Posterior vena cava (tissue), 2 donors: Measurements from ENCODE around the gene TBCC. TPM values are rescaled to one million over a fixed set of nuclear protein-coding genes. Genes with fewer than 3 reads are reported as not detected.

Experiments used
- DNase-seq: peaks from one replicate; pipeline ENCODE4 v3.0.0-alpha.2; 2020; ENCODE audit warnings: low spot score
- intact Hi-C, 2 donors: fragments of 100-400 bp; cut with DNase I; formaldehyde crosslinking; loops; one replicate each; pipeline versions ENCODE4 v1.14.1 to v1.14.2; 2022 to 2023
- long read RNA-seq, 2 donors: library from polyadenylated mRNA; unstranded; transcript quantifications; one replicate each; pipeline ENCODE4 v2.0.0, GENCODE V29; 2020 to 2021
- total RNA-seq, 2 donors: library from RNA; stranded (reverse); fragmentation: NEBNext Ultra II Directional; extraction: Animal tissue kit (Norgen Biotek cat#: 25700); gene quantifications; one replicate each; pipeline ENCODE4 v1.2.1, GENCODE V29; 2021
- donor health status: DM: yes; HTN: yes; CAD: no.
- donor health status: DM: yes; HTN: yes; CAD: no.

TBCC gene, protein sequence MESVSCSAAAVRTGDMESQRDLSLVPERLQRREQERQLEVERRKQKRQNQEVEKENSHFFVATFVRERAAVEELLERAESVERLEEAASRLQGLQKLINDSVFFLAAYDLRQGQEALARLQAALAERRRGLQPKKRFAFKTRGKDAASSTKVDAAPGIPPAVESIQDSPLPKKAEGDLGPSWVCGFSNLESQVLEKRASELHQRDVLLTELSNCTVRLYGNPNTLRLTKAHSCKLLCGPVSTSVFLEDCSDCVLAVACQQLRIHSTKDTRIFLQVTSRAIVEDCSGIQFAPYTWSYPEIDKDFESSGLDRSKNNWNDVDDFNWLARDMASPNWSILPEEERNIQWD
- total RNA-seq = 10 to 100 TPM; 13.9 to 16.2 TPM
- long read RNA-seq, donor 1, transcript TBCC-201 (1 exons, 1,616 nt) = major isoform, 13 of 13 reads
- long read RNA-seq, donor 1, partial matches to known transcripts = 0 of 13 reads
- long read RNA-seq, donor 1, other reads (novel, unspliced or antisense) = 0 of 13 reads
- long read RNA-seq, donor 2, transcript TBCC-201 (1 exons, 1,616 nt) = major isoform, 103 of 103 reads
- long read RNA-seq, donor 2, partial matches to known transcripts = 0 of 103 reads
- long read RNA-seq, donor 2, other reads (novel, unspliced or antisense) = 0 of 103 reads

DNA sequence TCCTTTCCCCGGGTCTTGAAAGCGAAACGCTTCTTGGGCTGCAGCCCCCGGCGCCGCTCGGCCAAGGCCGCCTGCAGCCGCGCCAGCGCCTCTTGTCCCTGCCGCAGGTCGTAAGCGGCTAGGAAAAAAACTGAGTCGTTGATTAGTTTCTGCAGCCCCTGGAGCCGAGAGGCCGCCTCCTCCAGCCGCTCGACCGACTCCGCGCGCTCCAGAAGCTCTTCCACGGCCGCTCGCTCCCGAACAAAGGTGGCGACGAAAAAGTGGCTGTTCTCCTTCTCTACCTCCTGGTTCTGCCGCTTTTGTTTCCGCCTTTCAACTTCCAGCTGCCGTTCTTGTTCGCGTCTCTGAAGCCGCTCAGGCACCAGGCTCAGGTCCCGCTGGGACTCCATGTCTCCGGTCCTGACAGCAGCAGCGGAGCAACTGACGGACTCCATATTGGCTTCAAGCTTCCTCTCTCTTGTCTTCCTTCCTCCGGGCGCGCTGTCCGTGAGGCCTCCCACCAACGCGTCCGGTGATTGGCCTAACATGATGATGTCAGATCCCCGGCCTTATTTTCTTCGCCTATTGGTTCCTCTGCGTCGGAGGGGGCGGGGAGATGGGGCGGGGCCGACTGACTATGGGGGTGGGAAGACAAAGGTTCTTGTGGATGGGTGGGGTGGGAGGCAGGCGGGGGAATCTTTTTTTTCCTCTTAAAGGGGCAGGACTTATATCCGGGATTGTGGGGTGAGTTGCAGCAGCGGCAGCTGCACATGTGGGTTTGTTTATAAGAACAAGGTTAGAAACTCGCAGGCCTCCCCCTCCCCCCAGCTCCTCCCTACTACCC is at the start of gene TBCC:
Gene TBCC, minus strand, starts transcription at position 464 of the 823 bp plus-strand sequence. Its CDS starts 30 bp downstream, at position 434.
- intact Hi-C loops = loop anchor here in 1 of 2 donors (5.0 kb wide), 2 partner anchors 36 to 131 kb away; partner anchors contain the start of genes BICRAL and RPL7L1
- DNase-seq = peak; percentile 98

DNA sequence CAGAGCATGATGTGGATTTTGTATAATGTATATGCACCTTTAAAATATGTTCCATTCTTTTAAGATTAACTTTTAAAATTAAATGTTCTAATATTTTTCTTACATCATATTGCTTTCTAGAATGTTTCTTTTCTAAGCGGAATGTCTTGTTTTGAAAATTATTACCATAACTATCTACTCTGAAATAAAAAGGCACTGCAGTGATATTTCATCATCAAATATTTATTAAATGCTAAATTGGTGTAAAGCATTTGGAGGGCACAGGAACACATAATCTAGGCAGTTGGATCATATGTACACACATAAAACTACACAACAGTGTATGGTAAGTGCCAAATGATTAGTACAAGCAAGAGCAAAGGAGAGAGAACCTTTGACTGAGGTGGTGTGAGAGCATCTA is 49.7 kb upstream of the TBCC start:
- intact Hi-C loops = no loop called here
- no peak for DNase-seq

DNA sequence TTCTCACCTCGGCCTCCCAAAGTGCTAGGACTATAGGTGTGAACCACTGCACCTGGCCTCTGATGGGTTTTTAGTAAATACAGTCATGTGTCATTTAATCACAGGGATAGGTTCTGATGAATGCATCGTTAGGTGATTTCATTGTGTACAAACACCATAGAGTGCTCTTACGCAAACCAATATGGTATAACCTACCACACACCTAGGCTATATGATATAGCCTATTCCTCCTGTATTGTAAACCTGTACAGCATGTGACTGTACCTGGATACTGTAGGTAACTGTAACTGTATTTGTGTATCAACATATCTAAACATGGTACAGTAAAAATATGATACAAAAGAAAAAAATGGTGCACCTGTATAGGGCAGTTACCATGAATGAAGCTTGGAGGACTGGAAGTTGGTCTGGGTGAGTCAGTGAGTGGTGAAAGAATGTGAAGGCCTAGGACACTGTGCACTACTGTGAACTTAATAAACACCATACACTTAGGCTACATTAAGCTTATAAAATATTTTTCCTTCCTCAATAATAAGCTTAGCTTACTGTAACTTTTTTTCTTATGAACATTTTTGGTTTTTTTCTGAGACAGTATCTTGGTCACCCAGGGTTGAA is 45.9 kb upstream of the TBCC start:
- no peak for DNase-seq
- intact Hi-C loops = no loop called here

DNA sequence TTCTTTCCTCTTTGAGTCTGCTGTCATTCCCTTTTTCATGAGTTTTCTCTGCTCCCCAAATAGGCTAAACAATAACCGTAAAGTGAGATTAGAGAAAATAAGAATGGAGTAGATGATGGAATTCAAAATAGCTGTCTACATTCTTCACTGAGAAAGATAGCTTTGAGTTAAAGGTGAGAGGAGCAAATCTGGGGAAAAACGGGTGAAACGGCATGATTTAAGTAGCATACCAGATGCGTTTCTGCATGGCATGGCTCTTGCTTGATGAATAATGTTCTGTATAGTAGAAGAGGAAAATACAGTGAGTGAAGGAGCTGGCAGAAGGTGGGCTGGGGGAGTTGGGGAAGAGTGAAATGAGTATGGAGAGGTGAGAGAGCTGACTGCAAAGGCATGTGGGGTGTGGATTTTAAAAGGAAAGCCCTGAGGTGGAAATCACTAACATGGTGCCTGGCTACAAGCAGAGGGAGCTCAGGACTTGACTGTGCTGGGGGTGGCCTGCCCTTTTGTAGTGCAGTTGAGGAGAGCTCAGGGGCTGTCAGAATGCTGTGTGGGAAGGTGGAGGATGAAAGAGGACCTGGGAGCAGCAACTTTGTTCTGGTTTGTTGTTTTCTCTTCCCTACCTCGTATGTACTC is 44.8 kb upstream of the TBCC start:
- intact Hi-C loops = no loop called here
- no peak for DNase-seq

DNA sequence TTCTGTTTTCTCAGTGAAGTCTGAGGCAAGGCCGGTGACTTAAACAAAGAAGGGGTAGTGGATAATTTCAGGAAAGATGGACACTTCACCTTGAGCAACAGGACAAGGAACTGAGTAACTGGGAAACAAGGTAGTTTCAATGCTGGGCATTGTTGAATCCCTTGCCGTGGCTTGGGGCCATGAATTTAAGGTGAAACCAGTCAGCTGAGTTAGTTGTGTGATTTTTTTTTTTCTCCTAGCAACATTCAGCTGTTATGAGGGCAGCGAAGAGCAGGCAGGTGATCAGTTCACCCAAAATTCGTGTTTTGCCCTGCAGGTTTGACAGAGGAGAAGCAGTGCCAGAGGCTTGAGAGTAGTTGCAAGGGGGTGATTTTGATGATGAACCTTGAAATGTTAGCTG is 42.8 kb upstream of the TBCC start:
- no peak for DNase-seq
- intact Hi-C loops = no loop called here

DNA sequence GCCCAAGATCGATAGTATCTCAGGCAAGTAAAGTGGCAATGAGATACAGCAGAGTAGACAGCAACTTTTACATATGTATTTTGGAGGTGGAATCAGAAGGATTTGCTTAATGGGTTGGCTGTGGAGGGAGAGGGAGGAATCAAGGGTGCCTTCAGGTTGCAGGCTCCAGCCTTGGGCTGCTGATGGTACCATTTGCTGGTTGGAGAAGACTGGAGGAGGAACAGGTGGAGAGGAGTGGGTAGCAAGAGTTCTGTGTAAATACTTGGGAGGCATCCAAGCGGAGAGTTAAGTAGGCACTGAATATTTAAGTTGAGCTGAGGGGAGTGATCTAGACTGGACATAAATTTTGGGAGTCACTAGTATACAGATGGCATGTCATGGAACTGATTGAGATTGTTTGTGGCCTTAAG is 41.2 kb upstream of the TBCC start:
- no peak for DNase-seq
- intact Hi-C loops = no loop called here

DNA sequence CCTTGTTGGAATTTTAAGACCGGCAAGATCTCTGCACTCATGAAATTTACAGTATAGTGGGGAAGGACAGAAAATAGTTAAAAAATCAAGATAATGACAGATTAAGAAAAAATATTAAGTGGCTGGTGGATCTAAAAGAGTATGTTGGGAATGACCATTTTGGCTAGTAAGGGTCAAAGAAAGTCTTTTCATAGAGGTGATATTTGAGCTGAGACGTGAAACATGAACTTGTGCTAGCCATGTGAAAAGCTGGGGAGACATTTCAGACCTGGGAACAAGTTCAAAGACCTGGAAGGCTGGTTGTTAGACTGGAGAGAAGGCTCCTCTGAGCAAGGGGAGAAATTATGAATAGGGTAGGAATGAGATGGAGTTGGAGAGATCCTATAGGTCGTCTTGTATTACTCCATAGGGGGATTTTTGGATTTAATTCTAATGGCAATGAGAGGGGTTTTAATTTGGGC is 40.7 kb upstream of the TBCC start:
- DNase-seq = no peak

DNA sequence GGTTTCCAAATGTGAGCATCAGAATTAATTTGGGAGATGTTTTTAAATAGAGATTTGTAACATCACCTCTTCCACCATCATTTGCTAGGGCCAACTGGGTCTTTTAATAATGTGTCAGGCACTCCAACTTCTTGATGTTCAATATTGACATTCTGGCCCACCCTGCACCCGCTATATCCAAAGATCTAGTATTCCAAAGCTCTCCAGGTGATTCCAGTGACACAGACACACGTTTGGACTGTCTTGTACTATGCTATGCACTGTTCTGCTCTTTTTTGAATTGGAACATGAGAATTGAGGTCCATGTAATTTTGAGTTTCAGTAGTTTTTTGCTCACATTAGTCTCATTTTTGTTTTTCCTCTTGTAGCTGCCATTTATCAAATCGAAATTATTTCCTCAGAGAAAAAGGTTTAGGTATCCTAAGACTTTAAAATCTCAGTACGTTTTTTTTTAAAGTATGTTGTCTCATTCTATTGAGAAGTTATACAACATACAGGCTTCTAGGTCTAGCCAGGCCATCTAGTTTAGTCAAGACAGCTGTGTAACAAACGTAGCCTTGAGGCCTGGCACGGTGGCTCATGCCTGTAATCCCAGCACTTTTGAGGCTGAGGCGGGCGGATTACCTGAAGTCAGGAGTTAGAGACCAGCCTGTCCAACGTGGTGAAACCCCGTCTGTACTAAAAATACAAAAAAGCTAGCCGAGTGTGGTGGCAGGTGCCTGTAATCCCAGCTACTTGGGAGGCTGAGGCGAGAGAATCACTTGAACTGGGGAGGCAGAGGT is 39.0 kb upstream of the TBCC start:
- intact Hi-C loops = loop anchor here in 1 of 2 donors (5.0 kb wide), 1 partner anchor 38 kb away; the partner anchor contains the start of gene TBCC
- DNase-seq = no peak

More for the DNA sequence above, 40.7 kb upstream of the TBCC start:
- intact Hi-C loops = no loop called here

DNA sequence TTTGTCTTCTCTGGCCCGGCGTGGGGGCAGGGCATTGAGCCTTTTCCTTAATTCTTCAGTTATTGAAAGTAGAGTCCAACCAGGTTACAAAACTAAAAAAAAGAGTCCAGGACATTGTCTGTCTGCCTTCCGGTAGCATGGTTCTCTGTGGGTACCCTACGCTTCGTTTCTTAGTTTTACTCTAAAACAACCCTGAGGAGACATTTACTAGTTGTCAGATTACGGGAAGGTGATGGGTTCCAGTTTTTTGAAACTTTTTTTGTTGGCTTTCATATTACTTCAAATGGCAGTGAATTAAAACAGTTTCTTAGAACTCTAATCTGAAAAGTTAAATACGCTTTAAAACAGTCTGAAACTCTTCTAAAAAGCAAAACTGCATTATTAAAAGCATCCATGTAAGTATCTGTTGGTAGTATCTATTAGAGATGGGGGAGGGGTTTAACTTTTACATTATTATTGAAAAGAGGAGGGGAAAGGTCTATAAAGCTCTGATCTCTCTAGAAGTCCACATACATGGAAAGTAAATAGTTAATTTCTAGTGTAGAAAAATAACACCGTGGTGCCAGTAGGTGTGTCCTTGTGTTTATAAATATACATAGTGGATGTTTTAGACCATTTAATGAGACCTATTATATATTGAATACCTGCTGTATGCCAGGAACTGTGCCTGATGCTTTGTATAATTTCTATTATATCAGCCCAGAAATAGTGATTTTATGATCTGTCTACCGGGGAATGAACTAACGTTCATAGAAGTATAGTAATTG is 38.2 kb upstream of the TBCC start:
- no peak for DNase-seq
- intact Hi-C loops = loop anchor here in 1 of 2 donors (5.0 kb wide), 1 partner anchor 37 kb away; the partner anchor contains the start of gene TBCC

DNA sequence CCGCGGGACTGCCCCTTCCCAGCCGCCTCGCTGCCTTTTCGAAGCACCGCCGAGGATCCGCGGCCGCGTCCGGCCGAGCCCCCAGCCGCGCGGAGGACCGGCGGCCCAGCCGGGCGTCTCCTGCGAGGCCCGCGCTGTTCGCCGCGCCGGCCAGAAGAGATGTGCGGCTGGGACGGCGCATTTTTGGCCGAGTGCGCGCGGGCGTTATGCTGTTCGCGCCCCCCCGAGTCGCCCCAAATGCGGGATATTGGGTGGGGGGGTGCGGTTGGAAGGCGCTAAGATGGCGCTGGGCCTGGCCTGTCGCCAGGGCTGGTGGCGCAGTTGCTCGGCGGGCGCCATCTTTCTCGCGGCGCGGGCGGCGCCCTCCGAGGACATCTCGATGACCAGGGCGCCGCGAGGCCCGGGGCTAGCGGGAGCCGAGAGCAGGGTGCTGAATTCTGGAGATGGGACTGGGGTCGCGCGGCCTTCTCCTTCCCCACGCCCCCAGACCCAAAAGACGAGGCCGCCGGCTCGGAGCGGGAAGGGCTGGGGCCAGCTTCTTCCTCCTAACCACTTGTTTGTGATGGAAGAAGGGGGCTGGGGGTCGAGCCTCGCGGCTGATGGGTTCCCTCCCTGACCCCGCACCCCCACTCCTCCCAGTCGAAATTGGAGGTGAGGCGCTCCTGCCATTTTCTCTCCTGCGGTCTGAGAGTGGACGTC is 37.4 kb upstream of the TBCC start:
- DNase-seq = peak; percentile 95
- intact Hi-C loops = loop anchor here in 1 of 2 donors (5.0 kb wide), 1 partner anchor 36 kb away; the partner anchor contains the start of gene TBCC

DNA sequence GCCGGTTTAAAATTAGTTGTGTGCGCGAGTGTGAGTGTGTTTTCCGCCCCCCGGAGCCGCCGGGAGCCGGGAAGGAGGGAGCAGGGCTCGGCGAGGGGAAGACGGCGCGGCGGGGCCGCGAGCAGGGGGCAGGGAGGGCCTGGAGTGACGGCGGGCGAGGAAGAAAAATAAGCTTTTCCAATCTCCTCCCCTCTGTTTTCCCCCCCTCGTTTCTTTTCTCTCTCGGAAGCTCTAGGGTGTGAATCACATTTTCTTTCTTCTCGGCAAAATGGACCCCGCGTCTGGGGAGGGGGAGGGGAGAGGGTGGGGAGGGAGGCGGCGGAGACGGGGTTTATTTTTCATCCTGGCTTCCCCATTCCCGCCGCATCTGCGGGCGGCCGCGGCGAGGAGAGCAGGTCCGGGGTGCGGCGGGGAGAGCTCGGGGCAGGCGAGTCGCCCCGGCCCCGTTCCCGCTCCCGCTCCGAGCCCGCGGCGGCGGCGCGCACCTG is 36.8 kb upstream of the TBCC start:
- intact Hi-C loops = loop anchor here in 1 of 2 donors (5.0 kb wide), 1 partner anchor 35 kb away; the partner anchor contains the start of gene TBCC

DNA sequence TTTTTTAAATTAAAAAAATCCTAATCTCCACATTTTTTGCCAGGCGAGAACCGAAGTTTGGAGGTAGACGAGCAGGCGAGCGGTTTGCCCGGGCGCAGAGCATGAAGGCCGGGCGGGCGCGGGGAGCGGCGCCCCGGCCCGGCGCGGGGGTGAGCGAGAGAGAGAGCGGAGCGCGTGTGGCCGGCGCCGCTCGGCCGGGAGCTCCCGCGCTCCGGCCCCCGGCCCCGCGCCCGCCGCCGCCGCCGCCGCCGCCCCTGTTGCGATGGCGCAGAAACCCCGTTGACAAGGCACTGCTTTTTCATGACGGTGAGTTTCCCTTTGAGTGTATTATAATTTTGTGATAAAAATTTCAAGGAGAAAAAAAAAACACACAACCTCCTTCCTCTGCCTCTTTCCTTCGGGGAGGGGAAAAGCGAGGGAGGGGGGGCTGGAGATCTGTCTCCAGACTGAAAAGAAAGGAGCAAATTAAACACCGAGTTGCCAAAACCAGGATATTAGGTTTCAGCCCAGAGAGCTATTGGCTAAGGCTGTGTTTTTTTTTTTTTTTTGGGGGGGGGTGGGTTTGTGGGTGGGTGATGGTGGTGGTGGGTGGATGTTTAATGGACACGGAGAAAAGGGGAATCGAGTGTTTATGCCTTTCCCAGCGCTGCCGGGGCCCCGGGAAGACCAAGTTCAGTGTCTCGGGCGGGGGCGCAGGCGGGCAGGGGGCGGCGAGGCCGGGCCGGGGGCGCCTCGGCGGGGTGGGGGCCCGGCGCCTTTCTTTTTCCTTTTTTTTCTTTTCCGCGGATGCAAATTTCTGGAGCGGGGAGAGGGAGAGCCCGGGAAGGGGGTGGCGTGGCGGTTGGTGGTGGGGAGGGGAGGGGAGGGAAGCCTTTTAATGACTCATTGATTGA is 36.1 kb upstream of the TBCC start, which contains the start of gene BICRAL:
Gene BICRAL, plus strand, starts transcription at position 257 of the 893 bp plus-strand sequence. CDS start 39,971 bp downstream, outside the sequence.
- intact Hi-C loops = loop anchor here in 1 of 2 donors (5.0 kb wide), 1 partner anchor 35 kb away; the partner anchor contains the start of gene TBCC
- peak; percentile 84 for DNase-seq

More for the DNA sequence above, 36.8 kb upstream of the TBCC start:
- DNase-seq = peak; percentile 96

DNA sequence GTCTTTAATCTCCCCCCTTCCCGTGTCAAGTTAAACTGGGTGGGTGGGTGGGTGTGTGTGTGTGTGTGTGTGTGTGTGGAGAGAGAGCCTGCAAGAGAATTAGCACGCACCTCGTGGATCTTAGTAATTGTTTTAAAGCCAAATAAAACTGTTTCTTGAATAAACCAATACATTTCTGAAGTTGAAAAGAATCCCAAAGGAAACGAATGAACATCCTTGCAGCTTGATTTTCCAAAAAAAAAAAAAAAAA is 35.6 kb upstream of the TBCC start:
- no peak for DNase-seq
- intact Hi-C loops = loop anchor here in 1 of 2 donors (5.0 kb wide), 1 partner anchor 34 kb away; the partner anchor contains the start of gene TBCC

DNA sequence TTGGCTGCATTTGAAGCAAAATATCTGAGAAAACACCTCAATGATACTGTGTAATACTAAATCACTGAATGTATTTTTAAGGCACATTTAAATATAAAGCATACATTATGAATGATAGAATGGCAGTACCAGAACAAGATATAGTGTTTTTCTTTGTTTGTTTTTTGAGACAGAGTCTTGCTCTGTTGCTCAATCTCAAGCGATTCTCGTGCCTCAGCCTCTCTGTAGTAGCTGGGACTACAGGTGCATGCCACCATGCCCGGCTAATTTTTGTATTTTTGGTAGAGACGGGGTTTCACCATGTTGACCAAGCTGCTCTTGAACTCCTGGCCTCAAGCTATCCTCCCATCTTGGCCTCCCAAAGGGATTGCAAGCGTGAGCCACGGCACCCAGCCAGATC is 33.6 kb upstream of the TBCC start:
- DNase-seq = no peak
- intact Hi-C loops = no loop called here

DNA sequence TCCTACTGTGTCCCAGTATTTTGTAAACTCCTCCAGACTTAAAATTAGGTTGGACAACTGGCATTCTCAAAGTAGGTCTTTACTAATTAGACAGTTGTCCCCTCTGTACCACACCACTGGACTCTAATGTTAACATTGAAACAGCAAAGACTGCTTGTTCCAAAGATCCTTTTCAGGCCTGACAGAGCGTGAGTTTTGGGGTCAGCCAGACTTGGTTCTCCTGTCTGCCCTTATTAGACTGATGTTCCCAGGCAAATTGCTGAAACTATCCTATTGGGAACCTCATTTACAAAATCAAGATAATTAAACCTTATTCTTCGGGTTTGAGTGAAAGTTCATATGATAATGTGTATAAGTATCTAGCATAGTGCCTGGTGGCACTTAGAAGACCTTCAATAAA is 32.2 kb upstream of the TBCC start:
- no peak for DNase-seq
- intact Hi-C loops = no loop called here
